Ovary (tissue), 3 donors: ENCODE data around the gene MTHFD1L.

ENCODE experiments used
- POLR2A ChIP-seq: fragments of 450-650 bp; IDR thresholded peaks from one replicate; pipeline ENCODE4 v1.6.1; 2017; ENCODE audit warnings: antibody characterized with exemption, mild to moderate bottlenecking, moderate library complexity
- TF ChIP-seq, protein P1 (sequence below), 3 donors: fragments of 450-650 bp in 2 of 3; fragments of 200-600 bp in 1 of 3; IDR thresholded peaks; one replicate each; pipeline versions ENCODE4 v1.5.1 to v1.8.0; 2016 to 2022; ENCODE audit warnings: antibody characterized with exemption in 3 of 3, mild to moderate bottlenecking in 1 of 3
- donor health status: DM: no; HTN: no; CAD: no.

DNA sequence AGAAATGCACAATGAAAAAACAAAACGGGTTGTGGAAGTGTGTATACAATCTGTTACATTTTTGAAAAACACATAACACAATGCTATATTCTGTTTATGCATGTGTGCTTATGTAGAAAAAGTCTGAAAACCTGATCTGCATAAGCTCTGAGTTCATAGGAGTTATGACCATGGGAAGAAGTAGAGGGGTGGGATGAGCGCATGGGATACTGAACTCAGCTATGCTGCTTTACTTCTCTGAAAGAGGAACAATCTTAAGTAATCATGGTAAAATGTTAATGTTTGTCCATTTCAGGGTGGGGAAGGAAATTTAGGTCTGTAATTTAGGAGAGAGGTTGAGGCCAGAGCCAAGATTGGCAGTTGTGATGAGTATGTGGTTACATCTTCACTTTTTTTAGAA is 126.8 kb downstream of the MTHFD1L start:
- TF ChIP-seq, protein P1, sequence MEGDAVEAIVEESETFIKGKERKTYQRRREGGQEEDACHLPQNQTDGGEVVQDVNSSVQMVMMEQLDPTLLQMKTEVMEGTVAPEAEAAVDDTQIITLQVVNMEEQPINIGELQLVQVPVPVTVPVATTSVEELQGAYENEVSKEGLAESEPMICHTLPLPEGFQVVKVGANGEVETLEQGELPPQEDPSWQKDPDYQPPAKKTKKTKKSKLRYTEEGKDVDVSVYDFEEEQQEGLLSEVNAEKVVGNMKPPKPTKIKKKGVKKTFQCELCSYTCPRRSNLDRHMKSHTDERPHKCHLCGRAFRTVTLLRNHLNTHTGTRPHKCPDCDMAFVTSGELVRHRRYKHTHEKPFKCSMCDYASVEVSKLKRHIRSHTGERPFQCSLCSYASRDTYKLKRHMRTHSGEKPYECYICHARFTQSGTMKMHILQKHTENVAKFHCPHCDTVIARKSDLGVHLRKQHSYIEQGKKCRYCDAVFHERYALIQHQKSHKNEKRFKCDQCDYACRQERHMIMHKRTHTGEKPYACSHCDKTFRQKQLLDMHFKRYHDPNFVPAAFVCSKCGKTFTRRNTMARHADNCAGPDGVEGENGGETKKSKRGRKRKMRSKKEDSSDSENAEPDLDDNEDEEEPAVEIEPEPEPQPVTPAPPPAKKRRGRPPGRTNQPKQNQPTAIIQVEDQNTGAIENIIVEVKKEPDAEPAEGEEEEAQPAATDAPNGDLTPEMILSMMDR (IDR thresholded peaks at IDR 0.05): no peak
- TF ChIP-seq POLR2A: no peak
